ENCODE data around the gene MYO3B. TPM values are rescaled to one million over a fixed set of nuclear protein-coding genes. Genes with fewer than 3 reads are reported as not detected.

The MYO3B gene
- total RNA-seq, 2 experiments from 2014 or later, result 0.04 to 0.05 TPM

- H3K27me3 Mint-ChIP-seq, result no peaks in the 10 kb centered on the region
- no peak overlapping the region for H3K4me3 Mint-ChIP-seq
- H3K9me3 Mint-ChIP-seq, result peaks cover 5% of the 10 kb centered on the region
- POLR2A ChIA-PET, result no interaction called here
- H3K27ac Mint-ChIP-seq, result no peak overlapping the region
- CTCF ChIA-PET, result no interaction called here
- DNase-seq, result no peak
- no peaks in the 10 kb centered on the region for H3K36me3 Mint-ChIP-seq (ENCODE audit: low read depth)
- H3K4me1 Mint-ChIP-seq, result no peaks in the 10 kb centered on the region
These were observed 271.1 kb downstream of the MYO3B start for GRCh38 chr2:170449034-170449433.

GRCh38 chr2:170454471-170455372, 276.8 kb downstream of the MYO3B start:
- POLR2A ChIA-PET, result no interaction called here
- no peak for DNase-seq
- H3K36me3 Mint-ChIP-seq (ENCODE audit: low read depth), result no peaks in the 10 kb centered on the region
- CTCF ChIA-PET, result no interaction called here
- no peaks in the 10 kb centered on the region for H3K4me1 Mint-ChIP-seq
- no peak overlapping the region for H3K4me3 Mint-ChIP-seq
- H3K27me3 Mint-ChIP-seq, result no peaks in the 10 kb centered on the region
- H3K27ac Mint-ChIP-seq, result no peak overlapping the region
- H3K9me3 Mint-ChIP-seq, result no peaks in the 10 kb centered on the region

- no peak for DNase-seq
- Mint-ChIP-seq H3K36me3 (ENCODE audit: low read depth) (no peaks in the 10 kb centered on the region), H3K9me3 (no peaks in the 10 kb centered on the region), H3K4me3 (no peak overlapping the region), H3K4me1 (no peaks in the 10 kb centered on the region), H3K27ac (no peak overlapping the region), H3K27me3 (no peaks in the 10 kb centered on the region)
- ChIA-PET POLR2A (no interaction called here), CTCF (no interaction called here)
These were observed 277.9 kb downstream of the MYO3B start for GRCh38 chr2:170455617-170456426.

- no peak for DNase-seq
- no peak overlapping the region for H3K4me3 Mint-ChIP-seq
- no peaks in the 10 kb centered on the region for H3K4me1 Mint-ChIP-seq
- no peak overlapping the region for H3K27ac Mint-ChIP-seq
- no peaks in the 10 kb centered on the region for H3K36me3 Mint-ChIP-seq (ENCODE audit: low read depth)
- H3K9me3 Mint-ChIP-seq, result no peaks in the 10 kb centered on the region
- ChIA-PET CTCF (no interaction called here), POLR2A (no interaction called here)
- H3K27me3 Mint-ChIP-seq, result no peaks in the 10 kb centered on the region
These were observed 279.0 kb downstream of the MYO3B start for GRCh38 chr2:170456914-170457313.

GRCh38 chr2:170457742-170458141, 279.8 kb downstream of the MYO3B start:
- no peak overlapping the region for H3K4me3 Mint-ChIP-seq
- no peaks in the 10 kb centered on the region for H3K27me3 Mint-ChIP-seq
- no peak overlapping the region for H3K27ac Mint-ChIP-seq
- POLR2A ChIA-PET, result no interaction called here
- no peaks in the 10 kb centered on the region for H3K4me1 Mint-ChIP-seq
- no peaks in the 10 kb centered on the region for H3K9me3 Mint-ChIP-seq
- no peak for DNase-seq
- CTCF ChIA-PET, result no interaction called here
- H3K36me3 Mint-ChIP-seq (ENCODE audit: low read depth), result no peaks in the 10 kb centered on the region

- no peak for DNase-seq
- Mint-ChIP-seq H3K4me3 (no peak overlapping the region), H3K4me1 (no peaks in the 10 kb centered on the region), H3K27me3 (no peaks in the 10 kb centered on the region), H3K27ac (no peak overlapping the region), H3K9me3 (no peaks in the 10 kb centered on the region), H3K36me3 (ENCODE audit: low read depth) (no peaks in the 10 kb centered on the region)
- CTCF ChIA-PET, result interaction anchor here (0.6 kb wide), 1 partner anchor 217 kb away, joined by 4 read pairs; no protein-coding TSS in a partner anchor
- POLR2A ChIA-PET, result no interaction called here
These were observed 283.9 kb downstream of the MYO3B start for GRCh38 chr2:170461889-170462288.

GRCh38 chr2:170462433-170463205, 284.7 kb downstream of the MYO3B start:
- Mint-ChIP-seq H3K4me3 (no peak overlapping the region), H3K27me3 (no peaks in the 10 kb centered on the region), H3K4me1 (no peaks in the 10 kb centered on the region), H3K36me3 (ENCODE audit: low read depth) (no peaks in the 10 kb centered on the region), H3K27ac (no peak overlapping the region), H3K9me3 (no peaks in the 10 kb centered on the region)
- DNase-seq, result no peak
- POLR2A ChIA-PET, result no interaction called here
- CTCF ChIA-PET, result no interaction called here

GRCh38 chr2:170463206-170463537, 285.2 kb downstream of the MYO3B start:
- CTCF ChIA-PET, result no interaction called here
- H3K27me3 Mint-ChIP-seq, result no peaks in the 10 kb centered on the region
- no peak overlapping the region for H3K27ac Mint-ChIP-seq
- DNase-seq, result no peak
- no peak overlapping the region for H3K4me3 Mint-ChIP-seq
- no peaks in the 10 kb centered on the region for H3K4me1 Mint-ChIP-seq
- POLR2A ChIA-PET, result no interaction called here
- H3K9me3 Mint-ChIP-seq, result no peaks in the 10 kb centered on the region
- no peaks in the 10 kb centered on the region for H3K36me3 Mint-ChIP-seq (ENCODE audit: low read depth)

- Mint-ChIP-seq H3K27me3 (no peaks in the 10 kb centered on the region), H3K9me3 (no peaks in the 10 kb centered on the region), H3K36me3 (ENCODE audit: low read depth) (no peaks in the 10 kb centered on the region), H3K27ac (no peak overlapping the region), H3K4me1 (no peaks in the 10 kb centered on the region), H3K4me3 (no peak overlapping the region)
- CTCF ChIA-PET, result interaction anchor here (0.6 kb wide), 1 partner anchor 74 kb away, joined by 3 read pairs; no protein-coding TSS in a partner anchor
- POLR2A ChIA-PET, result no interaction called here
- DNase-seq, result no peak
These were observed 286.3 kb downstream of the MYO3B start for GRCh38 chr2:170464268-170464667.

- POLR2A ChIA-PET, result no interaction called here
- Mint-ChIP-seq H3K9me3 (peaks cover 2% of the 10 kb centered on the region), H3K4me1 (no peaks in the 10 kb centered on the region), H3K27ac (no peak overlapping the region), H3K27me3 (no peaks in the 10 kb centered on the region), H3K36me3 (ENCODE audit: low read depth) (no peaks in the 10 kb centered on the region), H3K4me3 (no peak overlapping the region)
- CTCF ChIA-PET, result no interaction called here
- DNase-seq, result no peak
These were observed 287.3 kb downstream of the MYO3B start for GRCh38 chr2:170465241-170465640.

- Mint-ChIP-seq H3K9me3 (peaks cover 2% of the 10 kb centered on the region), H3K27ac (no peak overlapping the region), H3K36me3 (ENCODE audit: low read depth) (no peaks in the 10 kb centered on the region), H3K27me3 (no peaks in the 10 kb centered on the region), H3K4me3 (no peak overlapping the region), H3K4me1 (no peaks in the 10 kb centered on the region)
- CTCF ChIA-PET, result no interaction called here
- DNase-seq, result no peak
- POLR2A ChIA-PET, result no interaction called here
These were observed 288.7 kb downstream of the MYO3B start for GRCh38 chr2:170466632-170467031.

- Mint-ChIP-seq H3K4me3 (no peak overlapping the region), H3K27me3 (no peaks in the 10 kb centered on the region), H3K27ac (no peak overlapping the region), H3K36me3 (ENCODE audit: low read depth) (no peaks in the 10 kb centered on the region), H3K9me3 (peaks cover 4% of the 10 kb centered on the region), H3K4me1 (no peaks in the 10 kb centered on the region)
- no peak for DNase-seq
- POLR2A ChIA-PET, result no interaction called here
- CTCF ChIA-PET, result interaction anchor here (0.6 to 0.9 kb wide), 2 partner anchors 78 to 348 kb away, joined by 4 read pairs; no protein-coding TSS in a partner anchor
These were observed 289.8 kb downstream of the MYO3B start for GRCh38 chr2:170467568-170468422.
